Fibroblast of skin of left quadriceps (primary cell): ENCODE results near the gene BRWD1.
"Not testable (repeated sequence)": the region's sequence is repeated elsewhere in the genome, so short reads cannot be mapped to it uniquely, and the experiment has no call there.

Experiments used
- DNase-seq, 2 experiments: peaks; one replicate each; pipeline ENCODE4 v3.0.0-alpha.2; 2013; ENCODE audit warnings: low read depth in 2 of 2

BRWD1 gene

DNA sequence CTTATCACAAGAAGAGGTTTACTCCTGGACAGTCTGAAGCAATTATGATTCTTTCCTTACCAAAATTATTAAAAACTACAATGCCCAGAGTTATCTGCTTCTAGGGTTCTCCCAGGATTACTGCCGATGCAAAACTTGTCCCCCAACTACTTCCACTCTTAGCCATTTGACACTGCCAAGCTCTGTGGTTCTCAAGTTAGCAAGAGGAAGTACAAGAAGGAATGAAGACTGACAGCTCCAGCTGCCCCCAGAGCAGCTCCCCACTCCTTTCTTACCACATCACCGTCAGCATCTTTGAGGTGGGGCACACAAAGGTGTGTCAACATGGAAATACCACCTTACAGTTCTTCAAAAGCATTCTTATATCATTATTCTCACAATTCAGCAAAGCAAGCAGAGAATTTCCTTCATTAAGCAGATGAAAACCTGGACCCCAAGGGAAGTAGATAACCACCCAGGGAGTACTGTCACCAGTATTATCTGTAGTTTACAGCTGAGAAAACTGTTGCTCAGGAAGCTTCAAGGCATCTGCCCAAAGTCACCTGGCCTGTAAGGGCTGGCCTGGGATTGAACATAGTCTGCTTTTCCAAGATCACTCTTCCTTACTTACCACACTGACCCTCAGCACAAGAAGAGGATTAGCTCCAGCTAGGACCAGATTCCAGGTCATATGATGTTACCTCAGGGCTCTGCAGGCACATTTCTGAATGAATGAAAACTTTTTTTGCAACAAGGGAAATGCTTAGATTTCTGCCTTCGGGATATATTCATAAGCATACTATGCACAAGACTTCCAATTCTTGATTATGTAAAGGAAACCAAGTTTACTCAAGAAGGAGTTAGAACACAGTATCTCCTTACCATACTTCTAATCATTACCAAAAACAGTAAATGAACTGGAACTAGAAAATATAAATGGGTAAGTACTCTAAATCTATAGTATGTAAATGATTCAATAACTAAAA, 139.4 kb downstream of the BRWD1 start:
- DNase-seq = no peak

- no peak for DNase-seq
These were observed 143.5 kb downstream of the BRWD1 start for GRCh38 chr21:39169906-39170305.

DNA sequence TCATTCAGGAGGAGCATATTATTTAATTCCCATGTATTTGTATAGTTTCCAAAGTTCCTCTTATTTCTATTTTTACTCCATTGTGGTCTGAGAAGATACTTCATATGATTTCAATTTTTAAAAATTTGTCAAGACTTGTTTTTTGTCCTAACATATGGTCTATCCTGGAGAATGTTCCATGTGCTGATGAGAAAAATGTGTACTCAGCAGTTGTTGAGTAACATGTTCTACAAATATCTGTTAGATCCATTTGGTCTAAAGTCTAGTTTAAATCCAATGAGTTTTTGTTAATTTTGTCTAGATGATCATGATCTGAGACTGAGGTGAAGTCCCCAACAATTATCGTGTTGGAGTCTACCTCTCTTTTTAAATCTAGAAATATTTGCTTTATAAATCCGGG, 144.6 kb downstream of the BRWD1 start:
- no peak for DNase-seq

DNA sequence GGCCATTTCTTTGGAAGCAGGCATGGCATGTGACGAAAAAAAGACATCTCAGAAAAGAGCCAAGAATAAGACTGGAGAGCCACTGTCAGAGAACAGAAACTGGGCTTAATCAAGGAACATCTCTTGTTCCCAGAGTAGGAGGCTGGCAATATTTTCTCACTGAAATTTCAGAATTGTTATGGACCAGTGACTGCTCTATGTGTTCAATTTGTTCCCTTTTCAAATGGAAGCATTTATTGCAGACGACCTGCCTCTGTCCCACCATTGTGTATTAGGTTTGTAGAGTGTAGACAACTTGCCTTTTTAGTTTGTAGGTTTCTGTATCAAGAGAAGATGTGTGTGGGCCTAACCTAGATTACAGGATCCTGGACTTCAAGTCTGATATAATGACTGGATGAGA, 148.9 kb downstream of the BRWD1 start:
- DNase-seq = no peak

DNA sequence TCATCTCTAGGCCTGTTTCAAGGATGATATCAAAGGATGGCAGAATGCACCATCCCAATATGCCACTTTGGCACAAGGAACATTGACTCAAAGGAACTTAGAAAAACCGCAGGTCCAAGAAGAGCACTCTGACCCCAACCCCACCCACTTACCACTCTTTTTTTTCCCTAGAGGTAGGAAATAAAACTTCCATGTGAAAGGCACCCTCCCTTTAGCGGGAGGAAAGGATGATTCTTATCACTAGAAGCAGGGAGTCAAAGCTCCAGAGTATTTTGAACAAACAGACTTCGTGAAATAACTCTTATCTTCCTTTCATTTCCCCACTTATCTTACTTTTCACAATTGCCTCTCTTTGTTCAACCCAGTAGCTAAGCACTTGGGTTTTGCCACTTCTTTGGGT, 152.4 kb downstream of the BRWD1 start:
- no peak for DNase-seq

DNA sequence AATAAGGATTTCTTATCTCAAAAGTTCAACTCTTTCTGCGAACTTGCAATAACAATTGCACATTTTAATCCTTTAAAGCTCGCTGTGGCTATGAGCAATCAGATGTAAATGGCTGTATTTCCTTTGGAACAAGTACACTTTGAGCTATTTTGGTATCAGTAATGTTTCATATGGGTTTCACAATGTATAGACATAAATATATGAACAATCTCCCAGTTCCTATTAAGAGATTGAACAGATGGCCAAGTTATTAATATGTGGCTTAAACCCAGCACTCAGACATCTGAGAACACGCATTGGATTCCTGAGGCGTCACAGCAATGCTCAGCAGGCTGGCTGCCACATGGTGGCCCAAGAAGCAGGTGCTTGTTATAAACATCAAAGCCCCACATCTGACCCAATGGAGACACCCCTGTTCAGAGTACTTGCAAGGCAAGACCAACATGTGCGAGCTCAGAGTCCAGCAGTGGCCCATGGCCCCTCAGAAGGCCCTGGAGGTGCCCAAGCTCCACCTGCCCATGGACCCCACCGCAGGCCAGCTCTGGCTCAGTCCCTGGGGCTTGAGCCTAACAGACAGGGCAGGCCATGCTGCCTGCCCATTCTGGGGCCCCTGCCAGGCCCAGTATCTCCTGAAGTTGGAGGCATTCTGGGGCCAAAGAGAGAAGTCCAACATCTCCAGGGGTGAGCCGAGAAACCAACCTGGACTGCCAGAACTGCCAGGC, 153.9 kb downstream of the BRWD1 start:
- peak in 1 of 2 experiments; percentile 48 for DNase-seq

DNA sequence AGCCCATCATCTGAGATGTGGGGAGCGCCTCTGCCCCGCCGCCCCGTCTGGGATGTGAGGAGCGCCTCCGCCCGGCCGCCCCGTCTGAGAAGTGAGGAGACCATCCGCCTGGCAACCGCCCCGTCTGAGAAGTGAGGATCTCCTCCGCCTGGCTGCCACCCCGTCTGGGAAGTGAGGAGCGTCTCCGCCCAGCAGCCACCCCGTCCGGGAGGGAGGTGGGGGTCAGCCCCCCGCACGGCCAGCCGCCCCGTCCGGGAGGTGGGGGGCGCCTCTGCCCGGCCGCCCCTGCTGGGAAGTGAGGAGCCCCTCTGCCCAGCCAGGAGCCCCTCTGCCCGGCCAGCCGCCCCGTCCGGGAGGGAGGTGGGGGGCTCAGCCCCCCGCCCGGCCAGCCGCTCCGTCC, 156.2 kb downstream of the BRWD1 start:
- DNase-seq = not testable (repeated sequence)

- no peak for DNase-seq
These were observed 157.4 kb downstream of the BRWD1 start for GRCh38 chr21:39156024-39156423.

- DNase-seq = no peak
These were observed 157.9 kb downstream of the BRWD1 start for GRCh38 chr21:39155578-39155977.

- no peak for DNase-seq
These were observed 159.6 kb downstream of the BRWD1 start for GRCh38 chr21:39153842-39154241.

GRCh38 chr21:39153373-39153772, 160.1 kb downstream of the BRWD1 start:
- no peak for DNase-seq

GRCh38 chr21:39152271-39152670, 161.2 kb downstream of the BRWD1 start:
- DNase-seq = no peak

GRCh38 chr21:39150877-39151276, 162.6 kb downstream of the BRWD1 start:
- no peak for DNase-seq

DNA sequence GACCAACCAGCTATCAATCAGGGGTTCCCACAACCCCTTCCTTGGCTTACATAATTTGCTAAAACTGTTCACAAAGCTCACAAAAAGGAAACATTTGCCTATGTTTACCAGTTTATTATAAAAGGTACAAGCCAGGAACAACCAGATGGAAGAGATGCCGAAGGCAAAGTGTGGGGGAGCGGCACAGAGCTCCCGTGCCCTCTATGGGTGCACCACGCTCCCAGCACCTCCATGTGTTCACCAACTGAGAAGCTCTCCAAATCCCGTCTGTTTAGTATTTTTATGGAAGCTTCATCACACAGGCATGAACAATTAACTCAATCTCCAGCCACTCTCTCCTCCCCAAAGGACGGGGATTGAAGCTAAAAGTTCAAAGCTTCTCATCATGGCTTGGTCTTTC, 163.1 kb downstream of the BRWD1 start:
- DNase-seq = no peak

DNA sequence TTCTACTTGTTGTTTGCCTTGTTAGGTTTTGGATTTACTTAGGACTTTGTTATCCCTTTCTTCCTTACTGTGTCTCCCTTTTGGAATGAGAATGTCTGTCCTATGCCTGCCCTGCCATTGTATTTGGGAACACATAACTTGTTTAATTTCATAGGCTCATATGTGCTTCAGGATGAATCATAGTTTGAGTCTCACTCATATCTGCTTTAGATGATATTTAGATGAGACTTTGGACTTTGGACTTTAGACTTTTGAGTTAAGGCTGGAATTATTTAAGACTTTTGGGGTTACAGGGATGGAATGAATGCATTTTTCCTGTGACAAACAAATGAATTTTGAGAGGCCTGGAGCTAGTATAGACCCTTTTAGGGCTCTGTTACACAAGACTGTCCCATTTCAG, 163.6 kb downstream of the BRWD1 start:
- DNase-seq = no peak

GRCh38 chr21:39148975-39149374, 164.5 kb downstream of the BRWD1 start:
- DNase-seq = no peak

DNA sequence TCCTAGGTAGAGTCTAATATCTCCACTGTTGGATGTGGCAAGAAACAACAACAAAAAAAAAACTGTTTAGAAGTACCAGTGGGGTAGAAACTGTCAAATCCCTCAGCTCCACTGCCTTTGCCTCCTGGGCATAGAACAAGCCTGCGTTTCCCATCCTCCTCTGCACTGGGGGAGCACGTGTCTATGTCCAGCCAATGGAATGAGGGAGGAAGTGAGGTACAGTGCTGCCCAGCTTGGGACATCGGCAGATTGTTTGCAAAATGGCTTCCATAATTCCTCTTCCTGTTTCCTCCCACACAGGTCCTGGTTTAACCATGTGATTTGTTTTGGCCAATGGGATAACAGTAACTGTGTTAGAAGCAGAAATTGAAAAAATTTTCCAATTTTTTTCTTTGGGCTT, 169.2 kb downstream of the BRWD1 start:
- DNase-seq = no peak

GRCh38 chr21:39142972-39143371, 170.5 kb downstream of the BRWD1 start:
- DNase-seq = no peak

GRCh38 chr21:39141502-39141901, 171.9 kb downstream of the BRWD1 start:
- peak; percentile 23 to 31 for DNase-seq

DNA sequence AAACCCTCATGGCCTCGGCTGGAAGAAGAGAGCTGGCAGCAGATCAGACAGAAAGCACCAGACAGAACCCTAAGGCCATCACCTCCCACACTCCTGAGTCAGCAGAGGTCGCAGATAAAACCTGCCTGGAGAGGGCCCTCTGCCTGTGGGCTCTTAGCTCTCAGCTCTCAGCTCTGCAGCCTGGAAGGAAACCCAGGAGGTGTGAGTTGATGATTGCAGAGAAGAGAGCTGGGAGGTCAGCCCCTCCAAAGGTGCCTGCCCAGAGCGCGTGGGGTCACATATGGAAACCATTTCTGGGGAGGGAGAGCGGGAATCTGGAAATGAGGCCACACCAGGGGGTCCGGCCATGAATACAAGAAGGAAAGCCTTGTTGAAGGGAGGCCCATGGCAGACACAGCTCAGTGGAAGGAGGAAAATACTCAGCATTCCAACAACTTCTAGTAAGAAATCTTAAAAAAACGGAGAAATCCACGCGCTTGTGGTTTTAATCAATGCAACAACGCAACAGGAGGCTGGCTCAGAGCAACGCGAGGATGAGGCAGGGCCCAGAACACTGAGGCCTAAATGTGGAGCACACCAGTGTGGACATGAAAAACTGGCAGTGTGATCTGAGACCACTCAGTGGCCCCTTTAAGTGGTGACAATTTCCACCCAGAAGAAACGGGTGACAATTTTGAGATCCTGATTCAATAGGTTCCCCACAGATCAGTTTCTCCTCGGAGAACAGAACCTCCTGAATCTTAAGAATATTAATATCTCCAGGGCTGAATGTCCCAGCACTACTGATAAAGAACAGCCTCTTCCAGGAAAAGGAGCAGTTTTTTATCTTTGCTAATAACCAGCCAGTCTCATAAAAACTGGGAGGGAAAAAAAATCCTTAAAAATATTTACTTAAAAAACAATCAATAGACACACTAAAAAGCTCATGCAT, 175.9 kb downstream of the BRWD1 start:
- DNase-seq = peak; percentile 46 to 49

GRCh38 chr21:39136711-39137110, 176.7 kb downstream of the BRWD1 start:
- DNase-seq = no peak

DNA sequence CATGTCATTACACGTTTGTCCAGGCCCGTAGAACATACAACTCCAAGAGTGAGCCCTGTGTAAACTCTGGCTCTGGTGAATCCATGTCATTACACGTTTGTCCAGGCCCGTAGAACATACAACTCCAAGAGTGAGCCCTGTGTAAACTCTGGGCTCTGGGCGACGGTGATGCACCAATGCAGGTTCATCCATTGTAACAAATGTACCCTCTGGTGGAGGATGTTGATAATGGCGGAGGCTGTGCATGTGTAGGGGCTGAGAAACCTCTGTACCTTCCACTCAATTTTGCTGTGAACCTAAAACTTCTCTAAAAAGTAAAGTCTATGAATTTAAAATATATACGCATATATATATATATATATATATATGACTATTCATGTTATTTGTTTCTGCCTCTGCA, 177.3 kb downstream of the BRWD1 start:
- DNase-seq = peak in 1 of 2 experiments; percentile 20
